GM18511 (cell line): ENCODE data around the gene IGLL1.
"Not testable (repeated sequence)": the region's sequence is repeated elsewhere in the genome, so short reads cannot be mapped to it uniquely, and the experiment has no call there.

Experiments
- ATAC-seq: cut with Tn5 transposase; IDR thresholded peaks from one replicate; pipeline ENCODE4 v1.9.1; 2021; ENCODE audit warnings: mild to moderate bottlenecking, moderate library complexity; ENCODE audit not compliant: unreplicated experiment

The IGLL1 gene

DNA sequence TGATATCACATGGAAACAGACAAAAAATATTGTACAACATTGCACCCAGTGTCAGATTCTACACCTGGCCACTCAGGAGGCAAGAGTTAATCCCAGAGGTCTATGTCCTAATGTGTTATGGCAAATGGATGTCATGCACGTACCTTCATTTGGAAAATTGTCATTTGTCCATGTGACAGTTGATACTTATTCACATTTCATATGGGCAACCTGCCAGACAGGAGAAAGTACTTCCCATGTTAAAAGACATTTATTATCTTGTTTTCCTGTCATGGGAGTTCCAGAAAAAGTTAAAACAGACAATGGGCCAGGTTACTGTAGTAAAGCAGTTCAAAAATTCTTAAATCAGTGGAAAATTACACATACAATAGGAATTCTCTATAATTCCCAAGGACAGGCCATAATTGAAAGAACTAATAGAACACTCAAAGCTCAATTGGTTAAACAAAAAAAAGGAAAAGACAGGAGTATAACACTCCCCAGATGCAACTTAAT is 36.5 kb downstream of the IGLL1 start:
- not testable (repeated sequence) for ATAC-seq

DNA sequence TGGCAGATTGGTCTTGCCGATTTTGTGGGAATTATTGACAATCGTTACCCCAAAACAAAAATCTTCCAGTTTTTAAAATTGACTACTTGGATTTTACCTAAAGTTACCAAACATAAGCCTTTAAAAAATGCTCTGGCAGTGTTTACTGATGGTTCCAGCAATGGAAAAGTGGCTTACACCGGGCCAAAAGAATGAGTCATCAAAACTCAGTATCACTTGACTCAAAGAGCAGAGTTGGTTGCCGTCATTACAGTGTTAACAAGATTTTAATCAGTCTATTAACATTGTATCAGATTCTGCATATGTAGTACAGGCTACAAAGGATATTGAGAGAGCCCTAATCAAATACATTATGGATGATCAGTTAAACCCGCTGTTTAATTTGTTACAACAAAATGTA is 37.2 kb downstream of the IGLL1 start:
- no peak for ATAC-seq

DNA sequence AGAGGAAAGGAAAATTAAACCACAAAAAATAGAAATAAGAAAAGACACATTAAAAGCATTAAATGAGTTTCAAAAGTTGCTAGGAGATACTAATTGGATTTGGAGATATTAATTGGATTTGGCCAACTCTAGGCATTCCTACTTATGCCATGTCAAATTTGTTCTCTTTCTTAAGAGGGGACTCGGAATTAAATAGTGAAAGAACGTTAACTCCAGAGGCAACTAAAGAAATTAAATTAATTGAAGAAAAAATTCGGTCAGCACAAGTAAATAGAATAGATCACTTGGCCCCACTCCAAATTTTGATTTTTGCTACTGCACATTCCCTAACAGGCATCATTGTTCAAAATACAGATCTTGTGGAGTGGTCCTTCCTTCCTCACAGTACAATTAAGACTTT is 37.7 kb downstream of the IGLL1 start:
- not testable (repeated sequence) for ATAC-seq

DNA sequence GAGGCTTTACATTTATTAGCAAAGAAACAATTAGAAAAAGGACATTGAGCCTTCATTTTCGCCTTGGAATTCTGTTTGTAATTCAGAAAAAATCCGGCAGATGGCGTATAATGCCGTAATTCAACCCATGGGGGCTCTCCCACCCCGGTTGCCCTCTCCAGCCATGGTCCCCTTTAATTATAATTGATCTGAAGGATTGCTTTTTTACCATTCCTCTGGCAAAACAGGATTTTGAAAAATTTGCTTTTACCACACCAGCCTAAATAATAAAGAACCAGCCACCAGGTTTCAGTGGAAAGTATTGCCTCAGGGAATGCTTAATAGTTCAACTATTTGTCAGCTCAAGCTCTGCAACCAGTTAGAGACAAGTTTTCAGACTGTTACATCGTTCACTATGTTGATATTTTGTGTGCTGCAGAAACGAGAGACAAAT is 38.2 kb downstream of the IGLL1 start:
- not testable (repeated sequence) for ATAC-seq

DNA sequence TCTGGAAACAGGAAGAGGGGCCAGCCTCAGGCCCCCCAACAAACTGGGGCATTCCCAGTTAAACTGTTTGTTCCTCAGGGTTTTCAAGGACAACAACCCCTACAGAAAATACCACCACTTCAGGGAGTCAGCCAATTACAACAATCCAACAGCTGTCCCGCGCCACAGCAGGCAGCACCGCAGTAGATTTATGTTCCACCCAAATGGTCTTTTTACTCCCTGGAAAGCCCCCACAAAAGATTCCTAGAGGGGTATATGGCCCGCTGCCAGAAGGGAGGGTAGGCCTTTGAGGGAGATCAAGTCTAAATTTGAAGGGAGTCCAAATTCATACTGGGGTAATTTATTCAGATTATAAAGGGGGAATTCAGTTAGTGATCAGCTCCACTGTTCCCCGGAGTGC is 39.3 kb downstream of the IGLL1 start:
- ATAC-seq = not testable (repeated sequence)

DNA sequence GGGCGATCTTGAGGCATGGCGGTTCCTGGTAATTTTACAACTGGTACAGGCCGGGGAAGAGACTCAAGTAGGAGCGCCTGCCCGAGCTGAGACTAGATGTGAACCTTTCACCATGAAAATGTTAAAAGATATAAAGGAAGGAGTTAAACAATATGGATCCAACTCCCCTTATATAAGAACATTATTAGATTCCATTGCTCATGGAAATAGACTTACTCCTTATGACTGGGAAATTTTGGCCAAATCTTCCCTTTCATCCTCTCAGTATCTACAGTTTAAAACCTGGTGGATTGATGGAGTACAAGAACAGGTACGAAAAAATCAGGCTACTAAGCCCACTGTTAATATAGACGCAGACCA is 40.3 kb downstream of the IGLL1 start:
- not testable (repeated sequence) for ATAC-seq

DNA sequence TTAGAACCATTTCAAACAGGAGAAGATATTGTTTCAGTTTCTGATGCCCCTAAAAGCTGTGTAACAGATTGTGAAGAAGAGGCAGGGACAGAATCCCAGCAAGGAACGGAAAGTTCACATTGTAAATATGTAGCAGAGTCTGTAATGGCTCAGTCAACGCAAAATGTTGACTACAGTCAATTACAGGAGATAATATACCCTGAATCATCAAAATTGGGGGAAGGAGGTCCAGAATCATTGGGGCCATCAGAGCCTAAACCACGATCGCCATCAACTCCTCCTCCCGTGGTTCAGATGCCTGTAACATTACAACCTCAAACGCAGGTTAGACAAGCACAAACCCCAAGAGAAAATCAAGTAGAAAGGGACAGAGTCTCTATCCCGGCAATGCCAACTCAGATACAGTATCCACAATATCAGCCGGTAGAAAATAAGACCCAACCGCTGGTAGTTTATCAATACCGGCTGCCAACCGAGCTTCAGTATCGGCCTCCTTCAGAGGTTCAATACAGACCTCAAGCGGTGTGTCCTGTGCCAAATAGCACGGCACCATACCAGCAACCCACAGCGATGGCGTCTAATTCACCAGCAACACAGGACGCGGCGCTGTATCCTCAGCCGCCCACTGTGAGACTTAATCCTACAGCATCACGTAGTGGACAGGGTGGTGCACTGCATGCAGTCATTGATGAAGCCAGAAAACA is 40.8 kb downstream of the IGLL1 start:
- no peak for ATAC-seq

DNA sequence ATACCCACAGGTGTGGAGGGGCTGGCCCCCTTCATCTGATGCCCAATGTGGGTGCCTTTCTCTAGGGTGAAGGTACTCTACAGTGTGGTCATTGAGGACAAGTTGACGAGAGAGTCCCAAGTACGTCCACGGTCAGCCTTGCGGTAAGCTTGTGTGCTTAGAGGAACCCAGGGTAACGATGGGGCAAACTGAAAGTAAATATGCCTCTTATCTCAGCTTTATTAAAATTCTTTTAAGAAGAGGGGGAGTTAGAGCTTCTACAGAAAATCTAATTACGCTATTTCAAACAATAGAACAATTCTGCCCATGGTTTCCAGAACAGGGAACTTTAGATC is 41.4 kb downstream of the IGLL1 start:
- ATAC-seq = not testable (repeated sequence)

DNA sequence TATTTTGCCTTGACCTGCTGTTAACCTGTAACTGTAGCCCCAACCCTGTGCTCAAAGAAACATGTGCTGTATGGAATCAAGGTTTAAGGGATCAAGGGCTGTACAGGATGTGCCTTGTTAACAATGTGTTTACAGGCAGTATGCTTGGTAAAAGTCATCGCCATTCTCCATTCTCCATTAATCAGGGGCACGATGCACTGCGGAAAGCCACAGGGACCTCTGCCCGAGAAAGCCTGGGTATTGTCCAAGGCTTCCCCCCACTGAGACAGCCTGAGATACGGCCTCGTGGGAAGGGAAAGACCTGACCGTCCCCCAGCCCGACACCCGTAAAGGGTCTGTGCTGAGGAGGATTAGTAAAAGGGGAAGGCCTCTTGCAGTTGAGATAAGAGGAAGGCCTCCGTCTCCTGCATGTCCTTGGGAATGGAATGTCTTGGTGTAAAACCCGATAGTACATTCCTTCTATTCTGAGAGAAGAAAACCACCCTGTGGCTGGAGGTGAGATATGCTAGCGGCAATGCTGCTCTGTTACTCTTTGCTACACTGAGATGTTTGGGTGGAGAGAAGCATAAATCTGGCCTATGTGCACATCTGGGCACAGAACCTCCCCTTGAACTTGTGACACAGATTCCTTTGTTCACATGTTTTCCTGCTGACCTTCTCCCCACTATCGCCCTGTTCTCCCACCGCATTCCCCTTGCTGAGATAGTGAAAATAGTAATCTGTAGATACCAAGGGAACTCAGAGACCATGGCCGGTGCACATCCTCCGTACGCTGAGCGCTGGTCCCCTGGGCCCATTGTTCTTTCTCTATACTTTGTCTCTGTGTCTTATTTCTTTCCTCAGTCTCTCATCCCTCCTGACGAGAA is 42.0 kb downstream of the IGLL1 start:
- not testable (repeated sequence) for ATAC-seq

DNA sequence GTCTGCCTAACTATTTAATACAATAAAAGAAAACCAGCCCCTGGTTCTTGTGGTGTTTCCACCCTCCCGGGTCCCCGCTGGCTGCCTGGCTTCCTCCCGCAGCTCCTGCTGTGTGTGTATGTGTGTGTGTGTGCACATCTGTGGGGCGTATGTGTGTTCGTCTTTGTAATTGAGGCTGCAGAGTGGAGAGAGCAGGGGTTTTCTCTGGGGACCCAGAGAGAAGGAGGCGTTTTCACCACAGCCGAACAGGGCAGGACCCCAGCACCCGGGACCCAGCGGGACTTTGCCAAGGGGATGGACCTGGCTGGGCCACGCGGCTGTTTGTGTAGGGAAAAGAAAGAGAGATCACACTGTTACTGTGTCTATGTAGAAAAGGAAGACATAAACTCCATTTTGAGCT is 42.7 kb downstream of the IGLL1 start:
- ATAC-seq = no peak

DNA sequence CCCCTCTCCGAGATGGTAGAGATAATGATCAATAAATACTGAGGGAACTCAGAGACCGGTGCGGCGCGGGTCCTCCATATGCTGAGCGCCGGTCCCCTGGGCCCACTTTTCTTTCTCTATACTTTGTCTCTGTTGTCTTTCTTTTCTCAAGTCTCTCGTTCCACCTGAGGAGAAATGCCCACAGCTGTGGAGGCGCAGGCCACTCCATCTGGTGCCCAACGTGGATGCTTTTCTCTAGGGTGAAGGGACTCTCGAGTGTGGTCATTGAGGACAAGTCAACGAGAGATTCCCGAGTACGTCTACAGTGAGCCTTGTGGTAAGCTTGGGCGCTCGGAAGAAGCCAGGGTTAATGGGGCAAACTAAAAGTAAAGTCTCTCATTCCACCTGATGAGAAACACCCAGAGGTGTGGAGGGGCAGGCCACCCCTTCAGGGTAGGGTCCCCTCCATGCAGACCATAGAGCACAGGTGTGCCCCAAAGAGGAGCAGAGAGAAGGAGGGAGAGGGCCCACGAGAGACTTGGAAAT is 43.2 kb downstream of the IGLL1 start:
- no peak for ATAC-seq

DNA sequence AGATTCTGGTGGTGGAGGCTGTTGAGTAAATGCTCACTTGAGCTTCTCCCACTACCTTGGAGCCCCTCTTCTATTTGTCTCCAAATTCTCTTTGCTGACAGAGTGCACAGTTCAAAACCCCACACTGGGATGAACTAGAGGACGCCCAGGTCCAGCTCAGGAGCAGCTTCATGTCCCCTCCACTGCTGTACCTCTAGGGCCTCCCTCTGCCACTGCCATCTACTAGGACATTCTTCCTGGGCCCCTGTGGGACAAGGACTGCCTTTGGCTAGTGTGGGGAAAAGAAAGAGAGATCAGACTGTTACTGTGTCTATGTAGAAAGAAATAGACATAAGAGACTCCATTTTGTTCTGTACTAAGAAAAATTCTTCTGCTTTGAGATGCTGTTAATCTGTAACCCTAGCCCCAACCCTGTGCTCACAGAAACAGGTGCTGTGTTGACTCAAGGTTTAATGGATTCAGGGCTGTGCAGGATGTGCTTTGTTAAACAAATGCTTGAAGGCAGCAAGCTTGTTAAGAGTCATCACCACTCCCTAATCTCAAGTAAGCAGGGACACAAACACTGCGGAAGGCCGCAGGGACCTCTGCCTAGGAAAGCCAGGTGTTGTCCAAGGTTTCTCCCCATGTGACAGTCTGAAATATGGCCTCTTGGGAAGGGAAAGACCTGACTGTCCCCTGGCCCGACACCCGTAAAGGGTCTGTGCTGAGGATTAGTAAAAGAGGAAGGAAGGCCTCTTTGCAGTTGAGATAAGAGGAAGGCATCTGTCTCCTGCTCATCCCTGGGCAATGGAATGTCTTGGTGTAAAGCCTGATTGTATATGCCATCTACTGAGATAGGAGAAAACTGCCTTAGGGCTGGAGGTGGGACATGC is 44.1 kb downstream of the IGLL1 start:
- ATAC-seq = not testable (repeated sequence)

DNA sequence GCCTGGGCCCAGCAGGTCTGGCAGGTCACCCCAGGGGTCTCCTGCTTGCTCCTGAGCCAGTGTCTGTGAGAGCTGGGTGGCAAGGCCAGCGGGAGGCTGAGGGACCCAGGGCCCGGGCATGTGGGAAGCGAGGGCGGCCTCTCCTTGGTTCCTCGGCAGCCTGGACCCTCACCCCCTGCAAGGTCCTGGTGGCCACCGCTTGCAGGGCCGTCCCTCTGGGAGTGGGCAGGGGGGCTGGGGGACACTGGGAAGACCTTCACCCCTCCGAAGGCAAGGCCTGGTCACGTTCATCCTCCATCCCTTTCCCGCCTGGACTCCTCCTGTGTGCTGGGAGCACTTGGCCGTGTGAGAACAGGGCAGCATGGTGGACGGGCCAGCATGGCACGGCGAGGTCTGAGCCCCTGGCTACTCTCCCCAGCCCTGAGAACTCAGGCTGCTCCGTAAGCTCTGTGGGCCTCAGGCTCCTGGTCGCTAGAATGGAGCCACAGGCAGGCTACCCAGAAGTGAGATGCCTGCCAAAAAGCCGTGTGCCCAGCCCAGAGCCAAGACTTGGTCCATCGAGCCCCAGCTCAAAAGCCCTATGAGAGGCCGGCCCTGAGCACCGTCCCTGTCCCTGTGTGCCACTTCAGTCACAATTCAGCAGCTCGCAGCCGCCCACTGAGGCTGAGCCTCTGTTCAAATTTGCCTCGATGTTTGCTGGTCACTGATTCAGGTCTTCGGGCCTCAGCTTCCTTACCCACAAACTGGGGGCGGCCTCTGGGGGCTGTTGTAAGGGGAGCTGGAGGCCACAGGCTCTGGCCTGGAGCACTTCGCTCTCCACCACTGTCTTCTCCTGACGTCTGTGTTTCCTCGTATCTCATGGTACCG is 45.0 kb downstream of the IGLL1 start:
- no peak for ATAC-seq

DNA sequence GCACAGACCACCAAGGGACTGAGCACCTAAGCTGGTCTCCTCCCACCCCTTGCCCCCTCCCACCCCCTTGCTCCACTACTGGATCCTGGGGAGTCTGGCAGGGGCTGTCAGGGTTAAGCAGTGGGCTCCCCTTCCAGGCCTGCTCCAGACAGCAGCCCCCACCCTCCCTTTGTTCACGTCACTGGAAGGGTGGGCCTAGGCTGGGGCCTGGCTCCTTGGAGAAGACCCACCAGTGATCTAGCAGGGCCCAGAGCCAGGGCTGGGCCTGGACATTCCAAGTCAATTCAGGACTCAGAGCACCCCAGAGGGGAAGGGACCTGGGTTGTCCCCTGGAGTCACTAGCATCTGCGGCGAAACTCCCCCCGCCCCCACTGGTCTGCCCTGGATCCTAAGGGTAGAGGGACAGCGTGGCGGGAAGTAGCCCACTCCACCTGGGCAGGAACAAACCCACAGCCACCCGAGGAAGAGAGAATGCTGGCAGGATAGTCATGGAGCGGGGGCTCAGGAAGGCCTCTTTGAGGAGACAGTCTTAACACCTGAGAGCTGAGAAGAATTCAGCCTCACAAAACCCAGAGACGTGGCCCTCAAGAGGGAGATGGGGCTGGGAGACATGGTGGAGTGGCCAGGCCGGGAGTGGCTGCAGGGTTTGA is 45.8 kb downstream of the IGLL1 start:
- no peak for ATAC-seq

DNA sequence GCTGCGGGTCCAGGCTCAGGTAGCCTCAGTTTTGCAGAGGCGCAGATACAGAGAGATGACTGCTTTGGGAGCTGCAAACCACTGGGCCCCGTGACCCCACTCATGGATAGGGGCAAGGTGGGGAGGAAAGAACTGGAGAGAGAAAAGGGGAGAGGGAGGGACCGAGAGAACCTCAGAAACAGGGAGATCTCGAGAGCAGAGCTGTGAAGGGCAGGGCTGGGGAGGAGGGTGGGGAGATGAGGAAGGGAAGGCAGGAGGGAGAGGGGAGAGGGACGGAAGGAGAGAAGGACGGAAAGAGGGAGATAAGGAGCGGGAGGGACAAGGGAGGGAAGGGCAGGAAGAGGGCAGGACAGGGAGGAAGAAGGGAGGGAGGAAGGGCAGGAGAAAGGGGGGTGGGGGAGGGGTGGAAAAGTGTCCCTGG is 46.3 kb downstream of the IGLL1 start:
- ATAC-seq = no peak

DNA sequence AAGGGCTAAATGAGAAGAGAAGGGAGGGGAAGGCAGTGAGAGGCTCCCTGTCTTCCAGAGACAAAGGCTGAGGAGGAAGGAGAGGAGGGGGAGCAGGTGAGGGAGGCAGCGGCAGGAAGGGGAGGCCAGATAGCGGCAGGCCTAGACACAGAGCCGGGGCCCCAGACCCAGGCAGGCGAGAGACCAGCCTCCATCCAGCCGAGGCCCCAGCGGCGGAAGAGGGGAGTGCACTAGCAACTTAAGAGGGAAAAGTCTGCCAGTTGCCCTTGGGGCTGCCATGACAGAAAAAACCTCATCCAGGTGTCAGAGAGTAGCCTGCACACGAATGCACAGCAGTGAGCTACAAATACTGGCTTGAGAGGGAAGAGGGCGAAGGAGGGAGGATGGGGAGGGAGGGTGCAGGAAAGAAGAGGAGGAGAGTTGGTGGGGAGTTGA is 46.7 kb downstream of the IGLL1 start:
- no peak for ATAC-seq

DNA sequence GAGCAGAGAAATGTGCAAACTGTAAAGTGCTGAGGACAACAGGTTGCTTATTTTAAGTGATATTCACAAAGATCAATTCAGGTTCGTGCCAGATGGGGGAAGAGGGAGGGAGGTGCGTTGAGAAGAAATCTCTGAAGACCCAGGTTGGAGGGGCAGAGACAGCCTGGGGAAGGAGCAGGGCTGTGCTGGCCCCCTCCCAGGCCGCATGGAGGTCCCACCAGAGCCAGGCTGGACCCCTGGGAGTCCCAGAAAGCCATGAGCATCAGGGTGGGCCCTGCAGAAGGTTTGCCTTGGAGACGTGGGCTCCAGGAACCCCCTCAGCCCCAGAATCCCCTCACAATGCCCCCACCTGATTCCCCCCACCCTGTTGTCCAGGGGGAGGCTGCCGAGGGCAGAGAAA is 47.4 kb downstream of the IGLL1 start:
- ATAC-seq = no peak

DNA sequence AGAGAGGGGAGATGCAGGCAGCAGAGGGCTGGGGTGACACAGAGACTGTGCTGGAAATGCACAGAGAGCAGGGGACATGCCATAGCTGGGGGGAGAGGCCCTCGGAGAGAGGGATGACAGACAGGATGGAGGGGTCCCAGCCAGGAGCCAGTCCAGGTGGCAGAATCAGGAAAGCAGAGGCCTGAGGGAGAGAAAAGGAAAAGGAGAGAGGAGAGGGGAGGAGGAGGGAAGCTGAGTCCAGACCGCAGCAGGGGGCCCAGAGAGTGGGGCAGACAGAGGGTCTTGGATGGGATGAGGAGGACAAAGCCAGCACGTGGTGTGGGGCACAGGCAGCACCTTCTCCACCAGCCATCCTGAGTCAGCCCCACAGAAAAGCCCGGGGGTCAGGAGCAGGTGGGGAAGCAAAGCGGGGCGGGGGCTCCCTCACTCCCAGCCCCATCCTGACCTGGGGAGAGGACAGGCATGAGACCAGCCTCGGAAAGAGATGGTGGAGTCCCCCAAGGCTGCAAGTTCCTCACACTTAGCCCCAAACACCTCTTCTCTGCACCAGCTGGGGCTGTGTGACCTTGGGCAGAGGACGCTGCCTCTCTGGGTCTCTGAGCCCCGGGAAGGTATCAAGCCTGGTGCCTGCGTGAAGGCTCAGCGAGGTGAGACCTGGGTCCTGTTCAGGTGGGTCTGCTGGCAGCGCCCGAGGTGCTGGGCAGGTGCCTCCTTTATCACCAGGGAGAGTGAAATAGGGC is 48.0 kb downstream of the IGLL1 start:
- ATAC-seq = no peak
